Activated T-cell treated with anti-CD3 and anti-CD28 coated beads, Interleukin-2, amount 50 U/mL, for 48 hours (primary cell): ENCODE data around the gene HINFP.

Experiments
- DNase-seq, 2 experiments: peaks; one replicate each; pipeline ENCODE4 v3.0.0-alpha.2; 2020

HINFP gene

GRCh38 chr11:119121008-119121810 is at the start of gene HINFP:
HINFP (plus strand) TSS chr11:119121580; CDS start chr11:119126945, 5,365 bp downstream.
- DNase-seq = peak; percentile 100

DNA sequence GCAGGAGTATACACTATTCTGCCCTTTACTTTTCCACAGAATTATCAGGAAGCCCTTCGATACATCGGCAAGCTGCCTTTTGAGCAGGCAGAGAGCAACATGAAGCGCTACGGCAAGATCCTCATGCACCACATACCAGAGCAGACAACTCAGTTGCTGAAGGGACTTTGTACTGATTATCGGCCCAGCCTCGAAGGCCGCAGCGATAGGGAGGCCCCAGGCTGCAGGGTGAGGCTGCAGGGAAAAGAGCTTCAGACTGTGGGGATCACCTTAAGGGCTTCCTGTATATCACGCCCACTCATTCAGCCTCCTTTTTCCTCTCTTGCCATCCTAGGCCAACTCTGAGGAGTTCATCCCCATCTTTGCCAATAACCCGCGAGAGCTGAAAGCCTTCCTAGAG is 43.5 kb upstream of the HINFP start:
- DNase-seq = no peak

DNA sequence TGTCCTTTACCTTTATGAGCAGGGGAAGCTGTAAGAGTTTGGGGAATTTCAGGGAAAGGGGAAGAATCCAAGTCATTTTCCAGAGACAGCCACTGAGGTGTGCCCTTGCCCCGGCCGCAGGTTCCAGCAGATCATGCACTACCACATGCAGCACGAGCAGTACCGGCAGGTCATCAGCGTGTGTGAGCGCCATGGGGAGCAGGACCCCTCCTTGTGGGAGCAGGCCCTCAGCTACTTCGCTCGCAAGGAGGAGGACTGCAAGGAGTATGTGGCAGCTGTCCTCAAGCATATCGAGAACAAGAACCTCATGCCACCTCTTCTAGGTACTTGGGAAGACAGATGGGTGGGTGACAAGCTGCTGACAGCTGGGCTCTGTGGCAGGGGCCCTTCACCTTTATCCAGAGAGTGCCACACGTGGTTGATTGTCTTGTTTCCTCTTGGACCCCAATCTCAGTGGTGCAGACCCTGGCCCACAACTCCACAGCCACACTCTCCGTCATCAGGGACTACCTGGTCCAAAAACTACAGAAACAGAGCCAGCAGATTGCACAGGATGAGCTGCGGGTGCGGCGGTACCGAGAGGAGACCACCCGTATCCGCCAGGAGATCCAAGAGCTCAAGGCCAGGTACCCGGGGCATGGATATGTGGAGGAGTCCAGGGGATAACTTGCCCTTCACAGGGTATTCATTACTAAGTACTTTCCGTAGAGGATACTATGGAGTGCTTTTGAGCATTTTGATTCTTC is 42.5 kb upstream of the HINFP start:
- no peak for DNase-seq

DNA sequence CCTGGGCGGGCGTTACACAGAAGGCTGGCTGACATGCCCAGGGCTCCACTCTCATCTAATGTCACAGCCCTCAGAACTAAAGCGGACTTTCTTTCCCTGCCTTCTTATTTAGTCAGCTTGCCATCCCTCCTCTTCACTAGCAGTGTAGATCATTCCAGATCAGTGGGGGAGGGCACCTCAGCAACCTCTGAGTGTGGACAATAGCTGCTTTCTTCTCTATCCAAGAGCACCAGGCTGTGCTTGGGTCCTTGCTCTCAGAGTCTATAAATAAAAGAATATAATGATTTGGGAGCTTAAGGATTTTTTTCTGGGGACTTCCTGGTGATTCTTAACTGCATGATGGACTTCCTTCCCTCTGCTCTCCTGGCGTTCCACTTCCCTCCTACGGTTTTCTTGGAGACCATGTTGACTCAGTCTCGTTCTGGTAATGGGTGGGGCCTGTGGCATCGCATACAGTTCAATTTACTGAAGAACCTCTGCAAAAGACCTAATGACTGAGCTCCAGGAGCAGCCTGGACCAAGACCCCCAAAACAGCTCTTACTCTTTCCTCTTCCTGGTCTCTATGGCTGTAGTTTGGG is 39.6 kb upstream of the HINFP start:
- DNase-seq = no peak

GRCh38 chr11:119084663-119085436 is 36.5 kb upstream of the HINFP start, which contains the start of gene HMBS:
HMBS (plus strand) TSS chr11:119084881; CDS start chr11:119085034, 153 bp downstream.
- DNase-seq = peak; percentile 96 to 97

DNA sequence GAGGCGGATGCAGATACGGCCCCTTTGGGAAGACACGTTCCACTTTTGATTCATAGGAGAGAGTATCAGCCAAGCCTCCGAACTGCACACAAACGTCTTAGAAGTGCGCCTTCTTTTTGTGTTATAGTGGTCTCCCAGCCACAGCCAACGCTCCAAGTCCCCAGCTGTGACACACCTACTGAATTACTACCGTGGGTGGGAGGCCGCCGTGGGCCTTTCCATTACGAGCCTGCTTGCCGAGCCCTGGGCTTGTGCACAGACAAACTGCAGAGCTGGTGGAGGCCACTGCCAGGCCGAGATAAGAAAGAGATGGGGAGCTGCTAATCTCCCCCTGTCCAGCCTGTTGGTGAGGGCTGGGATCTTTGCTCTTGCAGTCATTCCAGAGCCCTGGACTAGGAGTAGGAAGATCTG is 35.9 kb upstream of the HINFP start:
- DNase-seq = peak in 1 of 2 experiments; percentile 67

DNA sequence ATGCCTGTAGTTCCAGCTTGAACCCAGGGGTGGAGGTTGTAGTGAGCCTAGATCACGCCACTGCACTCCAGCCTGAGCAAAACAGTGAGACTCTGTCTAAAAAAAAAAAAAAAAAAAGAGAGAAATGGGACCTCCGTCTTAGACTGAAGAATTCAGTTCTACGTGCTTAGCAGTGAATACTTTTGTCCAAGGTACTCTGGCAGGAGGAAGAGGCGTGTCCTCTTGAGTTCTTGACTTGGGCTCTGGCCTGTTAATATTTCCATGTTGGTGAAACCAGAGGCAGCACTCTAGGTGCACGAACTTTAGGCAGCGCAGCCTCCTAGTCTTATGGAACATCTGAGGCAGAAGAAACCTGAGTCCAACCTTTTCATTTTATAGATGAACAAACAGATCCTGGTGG is 34.3 kb upstream of the HINFP start:
- DNase-seq = no peak

- DNase-seq = no peak
Measured at GRCh38 chr11:119087747-119088241, 33.6 kb upstream of the HINFP start.

DNA sequence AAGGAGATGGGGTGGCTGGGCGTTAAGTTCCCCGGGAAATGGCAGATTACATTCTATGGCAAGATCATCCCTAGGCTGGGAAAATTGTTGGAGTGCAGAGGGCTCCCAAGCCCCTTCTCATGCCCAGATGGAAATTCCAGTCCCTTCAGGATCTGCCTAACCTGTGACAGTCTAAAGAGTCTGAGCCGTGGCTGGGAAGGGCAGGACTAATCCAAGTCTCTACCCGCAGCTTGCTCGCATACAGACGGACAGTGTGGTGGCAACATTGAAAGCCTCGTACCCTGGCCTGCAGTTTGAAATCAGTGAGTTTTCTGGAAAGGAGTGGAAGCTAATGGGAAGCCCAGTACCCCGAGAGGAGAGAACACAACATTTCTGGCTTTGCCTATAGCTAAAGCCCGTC is 33.0 kb upstream of the HINFP start:
- no peak for DNase-seq

DNA sequence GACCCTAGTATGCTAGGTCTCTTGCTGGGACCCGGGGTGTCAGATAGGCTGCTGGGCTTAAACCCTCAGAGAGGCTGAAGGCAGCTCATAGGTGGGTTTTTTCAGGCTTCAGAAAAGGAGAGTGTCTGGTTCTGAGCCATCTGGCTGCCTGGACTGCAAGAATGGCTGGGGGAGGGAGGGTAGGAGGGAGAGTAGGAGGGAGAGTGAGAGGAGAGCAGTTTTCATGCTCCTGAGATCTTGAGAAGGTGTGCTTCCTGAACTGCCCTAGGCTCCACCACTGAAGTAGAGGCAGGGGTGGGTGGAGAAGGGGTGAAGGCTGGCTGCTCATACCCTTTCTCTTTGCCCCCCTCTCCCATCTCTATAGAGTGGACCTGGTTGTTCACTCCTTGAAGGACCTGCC is 32.1 kb upstream of the HINFP start:
- no peak for DNase-seq

DNA sequence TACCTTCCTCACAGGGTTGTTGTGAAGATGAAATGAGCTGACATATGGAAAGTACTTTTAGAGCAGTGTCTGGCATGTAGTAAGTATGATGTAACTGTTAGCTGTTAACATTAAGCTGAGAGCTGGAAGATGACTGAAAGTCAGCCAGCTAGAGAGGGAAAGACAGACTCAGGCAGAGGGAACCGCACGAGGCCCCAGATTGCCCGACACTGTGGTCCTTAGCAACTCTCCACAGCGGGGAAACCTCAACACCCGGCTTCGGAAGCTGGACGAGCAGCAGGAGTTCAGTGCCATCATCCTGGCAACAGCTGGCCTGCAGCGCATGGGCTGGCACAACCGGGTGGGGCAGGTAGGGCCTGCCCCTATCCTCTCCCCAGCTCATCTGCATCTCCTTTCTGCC is 30.2 kb upstream of the HINFP start:
- peak in 1 of 2 experiments; percentile 29 for DNase-seq

GRCh38 chr11:119091966-119092879 is 29.2 kb upstream of the HINFP start:
- DNase-seq = peak; percentile 31 to 38

- DNase-seq = peak; percentile 35 to 43
Measured at GRCh38 chr11:119092880-119093842, 28.2 kb upstream of the HINFP start.

- peak; percentile 52 to 61 for DNase-seq
Measured at GRCh38 chr11:119093942-119094815, 27.2 kb upstream of the HINFP start.

GRCh38 chr11:119094816-119095065 is 26.6 kb upstream of the HINFP start:
- no peak for DNase-seq

DNA sequence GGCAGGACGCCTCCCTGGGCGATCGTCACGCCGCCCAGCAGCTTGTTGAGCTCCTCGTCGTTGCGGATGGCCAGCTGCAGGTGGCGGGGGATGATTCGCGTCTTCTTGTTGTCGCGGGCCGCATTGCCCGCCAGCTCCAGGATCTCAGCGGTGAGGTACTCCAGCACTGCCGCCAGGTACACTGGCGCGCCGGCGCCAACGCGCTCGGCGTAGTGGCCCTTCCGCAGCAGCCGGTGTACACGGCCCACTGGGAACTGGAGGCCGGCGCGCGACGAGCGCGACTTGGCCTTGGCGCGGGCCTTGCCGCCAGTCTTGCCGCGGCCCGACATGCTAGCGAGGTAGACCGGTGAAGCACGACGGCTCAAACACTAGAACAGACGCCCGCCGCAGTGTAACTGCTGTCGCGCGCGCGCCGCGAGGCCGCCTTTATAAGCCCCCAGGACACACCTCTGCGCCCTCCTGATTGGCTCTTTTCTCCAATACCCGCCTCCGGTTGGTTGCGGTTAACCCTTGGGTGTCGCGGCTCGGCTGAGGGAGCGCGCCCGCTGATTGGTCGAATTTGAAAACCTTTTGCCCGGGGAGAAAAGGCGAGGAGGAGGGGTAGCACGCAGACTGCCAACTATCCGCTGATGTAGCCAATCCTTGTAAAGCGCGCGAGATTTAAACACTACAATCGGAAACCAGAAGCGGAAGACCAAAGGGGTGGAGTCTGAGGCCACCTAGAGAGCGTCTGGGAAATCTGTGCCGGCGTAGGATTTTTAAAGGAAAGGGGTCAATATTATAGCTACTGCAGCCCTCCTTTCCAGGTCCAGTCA is 26.1 kb upstream of the HINFP start:
- peak; percentile 99 to 100 for DNase-seq

DNA sequence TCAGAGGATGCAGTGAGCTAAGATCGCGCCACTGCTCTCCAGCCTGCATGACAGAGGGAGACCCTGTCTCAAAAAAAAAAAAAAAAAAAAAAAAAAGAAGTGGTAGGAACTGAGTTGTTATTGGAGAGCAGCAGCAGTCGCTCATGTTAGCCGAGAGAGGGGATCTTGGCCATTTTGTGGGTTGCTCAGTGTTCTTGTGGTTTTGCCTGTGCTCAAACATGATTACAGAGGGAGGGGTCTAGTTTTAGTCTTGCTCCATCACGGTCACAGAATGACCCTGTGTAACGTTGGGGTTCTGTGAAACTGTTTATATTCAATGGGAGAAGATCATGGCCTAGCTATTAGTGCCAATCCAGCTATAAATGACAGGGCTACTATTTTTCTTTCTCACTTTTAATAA is 21.7 kb upstream of the HINFP start:
- no peak for DNase-seq

- no peak for DNase-seq
Measured at GRCh38 chr11:119100246-119100970, 21.0 kb upstream of the HINFP start.
